ENCODE results near the gene LACTBL1. TPM values are rescaled to one million over a fixed set of nuclear protein-coding genes. Genes with fewer than 3 reads are reported as not detected.
"Not testable (repeated sequence)": the region's sequence is repeated elsewhere in the genome, so short reads cannot be mapped to it uniquely, and the experiment has no call there.

The LACTBL1 gene
- total RNA-seq, 1 experiment from 2014 or later: 0.28 TPM

- Histone ChIP-seq H4K20me1 (ENCODE audit: insufficient read depth) (no peaks in the 10 kb centered on the region), H3K4me3 (no peak overlapping the region), H3K36me3 (ENCODE audit: low read depth) (no peaks in the 10 kb centered on the region), H3K4me2 (no peak overlapping the region), H3K9me3 (ENCODE audit: insufficient read depth, low read depth) (no peaks in the 10 kb centered on the region), H3K79me2 (ENCODE audit: low read depth) (peaks cover 28% of the 10 kb centered on the region), H3K27ac (no peak overlapping the region), H3K27me3 (ENCODE audit: insufficient read depth, low read depth) (no peaks in the 10 kb centered on the region), H3K9me2 (ENCODE audit: insufficient read depth) (no peaks in the 10 kb centered on the region), H3K4me1 (replicated peaks; ENCODE audit: insufficient read depth) (peaks cover 51% of the 10 kb centered on the region), H2AFZ (no peak overlapping the region), H3F3A (ENCODE audit: insufficient read depth, low read depth) (peaks cover 30% of the 10 kb centered on the region)
- peak; percentile 25 to 58 for DNase-seq
- TF ChIP-seq CTCF (conservative IDR thresholded peaks at IDR 0.05) (no peak), EZH2 (IDR thresholded peaks at IDR 0.05; ENCODE audit: low read depth) (no peak)
- intact Hi-C loops (cut with micrococcal nuclease; ENCODE audit: unreplicated experiment): no loop called here
- ChIA-PET CTCF (interaction anchor here (0.6 kb wide), 1 partner anchor 630 kb away, joined by 3 read pairs; no protein-coding TSS in a partner anchor), POLR2A (ENCODE audit: unreplicated experiment) (interaction anchor here (0.6 to 0.7 kb wide), 2 partner anchors 155 to 740 kb away, joined by 3 to 4 read pairs; no protein-coding TSS in a partner anchor)
- no TSS peak for BruUV-seq (replicated peaks)
Observed at GRCh38 chr1:23013657-23014056, 41.0 kb upstream of the LACTBL1 start.

GRCh38 chr1:23010025-23010424 lies 37.4 kb upstream of the LACTBL1 start:
- peaks cover 40% of the 10 kb centered on the region for H3F3A ChIP-seq (ENCODE audit: insufficient read depth, low read depth)
- H3K27me3 ChIP-seq (ENCODE audit: insufficient read depth, low read depth); CTCF ChIA-PET; H3K36me3 ChIP-seq (ENCODE audit: low read depth); BruUV-seq (replicated peaks); H3K9me3 ChIP-seq (ENCODE audit: insufficient read depth, low read depth); H2AFZ ChIP-seq; H4K20me1 ChIP-seq (ENCODE audit: insufficient read depth); H3K9me2 ChIP-seq (ENCODE audit: insufficient read depth): not testable (repeated sequence)
- H3K79me2 ChIP-seq (ENCODE audit: low read depth): peaks cover 26% of the 10 kb centered on the region
- intact Hi-C loops (cut with micrococcal nuclease; ENCODE audit: unreplicated experiment): loop anchor here (1.0 kb wide), 1 partner anchor 9 kb away; the partner anchor contains the start of gene KDM1A
- peak overlapping the region; percentile 100 for H3K27ac ChIP-seq
- peak overlapping the region; percentile 83 for H3K4me2 ChIP-seq
- peaks cover 70% of the 10 kb centered on the region for H3K4me1 ChIP-seq (replicated peaks; ENCODE audit: insufficient read depth)
- peak in 1 of 2 experiments; percentile 40 for DNase-seq
- peak overlapping the region; percentile 31; the same call in 1 of the 2 replicates for H3K4me3 ChIP-seq
- POLR2A ChIA-PET (ENCODE audit: unreplicated experiment): interaction anchor here (0.6 to 0.7 kb wide), 3 partner anchors 30 to 224 kb away, joined by 3 to 9 read pairs (median 3); no protein-coding TSS in a partner anchor

GRCh38 chr1:23008901-23009300 lies 36.2 kb upstream of the LACTBL1 start:
- no peaks in the 10 kb centered on the region for H3K36me3 ChIP-seq (ENCODE audit: low read depth)
- intact Hi-C loops (cut with micrococcal nuclease; ENCODE audit: unreplicated experiment): no loop called here
- H3K27me3 ChIP-seq (ENCODE audit: insufficient read depth, low read depth): no peaks in the 10 kb centered on the region
- ChIA-PET POLR2A (ENCODE audit: unreplicated experiment) (no interaction called here), CTCF (no interaction called here)
- H3F3A ChIP-seq (ENCODE audit: insufficient read depth, low read depth): peaks cover 51% of the 10 kb centered on the region
- BruUV-seq (replicated peaks): no TSS peak
- peak overlapping the region; percentile 100 for H3K27ac ChIP-seq
- H3K9me2 ChIP-seq (ENCODE audit: insufficient read depth): no peaks in the 10 kb centered on the region
- peaks cover 26% of the 10 kb centered on the region for H3K79me2 ChIP-seq (ENCODE audit: low read depth)
- H3K4me2 ChIP-seq: no peak overlapping the region
- H4K20me1 ChIP-seq (ENCODE audit: insufficient read depth): no peaks in the 10 kb centered on the region
- TF ChIP-seq EZH2 (IDR thresholded peaks at IDR 0.05; ENCODE audit: low read depth) (no peak), CTCF (conservative IDR thresholded peaks at IDR 0.05) (no peak)
- no peak for DNase-seq
- H3K9me3 ChIP-seq (ENCODE audit: insufficient read depth, low read depth): no peaks in the 10 kb centered on the region
- H3K4me1 ChIP-seq (replicated peaks; ENCODE audit: insufficient read depth): peaks cover 76% of the 10 kb centered on the region
- H2AFZ ChIP-seq: no peak overlapping the region
- H3K4me3 ChIP-seq: no peak overlapping the region

- H3K4me1 ChIP-seq (replicated peaks; ENCODE audit: insufficient read depth): peaks cover 75% of the 10 kb centered on the region
- no peaks in the 10 kb centered on the region for H3K36me3 ChIP-seq (ENCODE audit: low read depth)
- no peak overlapping the region for H3K4me3 ChIP-seq
- no TSS peak for BruUV-seq (replicated peaks)
- no peaks in the 10 kb centered on the region for H3K9me2 ChIP-seq (ENCODE audit: insufficient read depth)
- no peak for DNase-seq
- no peaks in the 10 kb centered on the region for H3K27me3 ChIP-seq (ENCODE audit: insufficient read depth, low read depth)
- ChIA-PET POLR2A (ENCODE audit: unreplicated experiment) (no interaction called here), CTCF (interaction anchor here (0.6 kb wide), 1 partner anchor 727 kb away, joined by 6 read pairs; no protein-coding TSS in a partner anchor)
- no peaks in the 10 kb centered on the region for H3K9me3 ChIP-seq (ENCODE audit: insufficient read depth, low read depth)
- no peak overlapping the region for H3K4me2 ChIP-seq
- H2AFZ ChIP-seq: no peak overlapping the region
- H3K27ac ChIP-seq: no peak overlapping the region
- no peaks in the 10 kb centered on the region for H4K20me1 ChIP-seq (ENCODE audit: insufficient read depth)
- peaks cover 69% of the 10 kb centered on the region for H3F3A ChIP-seq (ENCODE audit: insufficient read depth, low read depth)
- TF ChIP-seq CTCF (conservative IDR thresholded peaks at IDR 0.05) (no peak), EZH2 (IDR thresholded peaks at IDR 0.05; ENCODE audit: low read depth) (no peak)
- intact Hi-C loops (cut with micrococcal nuclease; ENCODE audit: unreplicated experiment): no loop called here
- H3K79me2 ChIP-seq (ENCODE audit: low read depth): peaks cover 30% of the 10 kb centered on the region
Observed at GRCh38 chr1:23007106-23007505, 34.4 kb upstream of the LACTBL1 start.

- H3K27me3 ChIP-seq (ENCODE audit: insufficient read depth, low read depth); CTCF ChIA-PET; intact Hi-C loops (cut with micrococcal nuclease; ENCODE audit: unreplicated experiment); H2AFZ ChIP-seq; H3K9me3 ChIP-seq (ENCODE audit: insufficient read depth, low read depth); H3K36me3 ChIP-seq (ENCODE audit: low read depth); BruUV-seq (replicated peaks); H3K4me3 ChIP-seq; H4K20me1 ChIP-seq (ENCODE audit: insufficient read depth); H3K9me2 ChIP-seq (ENCODE audit: insufficient read depth): not testable (repeated sequence)
- Histone ChIP-seq H3K4me1 (replicated peaks; ENCODE audit: insufficient read depth) (peaks cover 72% of the 10 kb centered on the region), H3K4me2 (peak overlapping the region; percentile 80), H3K79me2 (ENCODE audit: low read depth) (peaks cover 41% of the 10 kb centered on the region), H3K27ac (peak overlapping the region; percentile 92), H3F3A (ENCODE audit: insufficient read depth, low read depth) (peaks cover 51% of the 10 kb centered on the region)
- POLR2A ChIA-PET (ENCODE audit: unreplicated experiment): interaction anchor here (0.6 to 0.8 kb wide), 3 partner anchors 14 to 550 kb away, joined by 3 to 8 read pairs (median 4); partner anchors contain the start of gene KDM1A
- peak in 1 of 2 experiments; percentile 54 for DNase-seq
Observed at GRCh38 chr1:23004769-23005168, 32.1 kb upstream of the LACTBL1 start.
